T-helper 1 cell treated with Interleukin-12 subunit alpha and Interleukin-12 subunit beta and Interleukin-4 antibody, amounts not matched to agents 30 μg/mL and 1 μg/mL, for 36 hours (primary cell): Measurements from ENCODE around the gene RFC4.

ENCODE experiments used
- H3K27ac Mint-ChIP-seq: one replicate; pipeline ENCODE4 v1.8.0; 2021; ENCODE audit warnings: mild to moderate bottlenecking, mixed read lengths
- H3K27me3 Mint-ChIP-seq: one replicate; pipeline ENCODE4 v1.8.0; 2021; ENCODE audit warnings: low read depth, mixed read lengths
- H3K36me3 Mint-ChIP-seq: one replicate; pipeline ENCODE4 v1.8.0; 2021; ENCODE audit warnings: low read depth, mixed read lengths
- H3K4me1 Mint-ChIP-seq: one replicate; pipeline ENCODE4 v1.8.0; 2021; ENCODE audit warnings: low read depth, mixed read lengths
- H3K4me3 Mint-ChIP-seq: one replicate; pipeline ENCODE4 v1.8.0; 2021; ENCODE audit warnings: mild to moderate bottlenecking, moderate library complexity, mixed read lengths
- H3K9me3 Mint-ChIP-seq: one replicate; pipeline ENCODE4 v1.8.0; 2021; ENCODE audit warnings: mixed read lengths

The RFC4 gene

DNA sequence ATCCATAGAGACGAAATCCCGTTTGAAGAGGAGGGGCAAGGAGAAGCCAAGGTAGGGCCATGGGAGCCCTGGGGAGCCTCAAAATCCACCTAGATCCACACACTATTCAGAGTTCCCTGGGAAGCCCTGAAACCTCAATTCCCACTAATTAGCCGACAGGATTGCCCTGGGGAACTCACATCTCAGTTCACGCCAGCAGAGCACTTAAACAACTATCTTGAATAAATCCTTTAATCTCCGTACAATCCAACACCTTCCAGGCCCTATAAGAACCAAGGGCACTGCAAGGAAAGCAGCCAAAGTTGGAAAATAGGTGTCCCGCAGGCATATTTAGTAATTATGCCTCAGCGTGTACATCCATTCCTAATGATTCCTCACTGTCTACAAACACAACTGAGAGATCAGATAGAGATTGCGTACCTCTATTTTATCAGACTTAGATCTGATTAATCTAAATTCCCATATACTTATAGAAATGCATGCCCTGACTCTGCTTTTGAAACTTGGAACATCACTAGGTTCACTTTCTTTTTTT lies 48.5 kb downstream of the RFC4 start:
- Mint-ChIP-seq H3K27me3 (peaks cover 7% of the 10 kb centered on the region), H3K4me1 (peaks cover 4% of the 10 kb centered on the region), H3K4me3 (no peak overlapping the region), H3K36me3 (no peaks in the 10 kb centered on the region), H3K9me3 (no peaks in the 10 kb centered on the region), H3K27ac (no peak overlapping the region)

DNA sequence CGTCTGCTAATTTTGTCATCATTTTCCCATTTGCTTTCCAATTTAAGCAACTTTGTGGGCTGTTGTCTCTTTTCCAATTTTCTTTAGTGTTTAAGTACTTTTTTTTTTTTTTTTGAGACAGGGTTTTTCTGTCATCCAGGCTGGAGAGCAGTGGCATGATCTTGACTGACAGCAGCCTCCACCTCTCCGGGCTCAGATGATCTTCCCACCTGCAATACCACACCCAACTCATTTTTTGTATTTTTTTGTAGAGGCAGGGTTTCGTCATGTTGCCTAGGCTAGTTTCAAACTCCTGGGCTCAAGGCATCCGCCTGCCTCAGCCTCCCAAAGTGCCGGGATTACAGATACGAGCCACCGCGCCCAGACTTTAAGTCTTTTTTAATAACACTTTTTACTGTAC lies 49.1 kb downstream of the RFC4 start:
- Mint-ChIP-seq H3K27me3 (peaks cover 7% of the 10 kb centered on the region), H3K27ac (no peak overlapping the region), H3K4me1 (peaks cover 4% of the 10 kb centered on the region), H3K4me3 (no peak overlapping the region), H3K9me3 (no peaks in the 10 kb centered on the region), H3K36me3 (no peaks in the 10 kb centered on the region)

GRCh38 chr3:186754871-186755270 lies 51.4 kb downstream of the RFC4 start:
- Mint-ChIP-seq H3K4me1 (peaks cover 4% of the 10 kb centered on the region), H3K27me3 (peaks cover 7% of the 10 kb centered on the region), H3K9me3 (no peaks in the 10 kb centered on the region)

GRCh38 chr3:186754006-186754405 lies 52.3 kb downstream of the RFC4 start:
- Mint-ChIP-seq H3K27ac (no peak overlapping the region), H3K9me3 (no peaks in the 10 kb centered on the region), H3K4me3 (no peak overlapping the region), H3K4me1 (peaks cover 4% of the 10 kb centered on the region), H3K27me3 (peaks cover 7% of the 10 kb centered on the region), H3K36me3 (no peaks in the 10 kb centered on the region)

More at GRCh38 chr3:186754871-186755270, 51.4 kb downstream of the RFC4 start:
- Mint-ChIP-seq H3K27ac (no peak overlapping the region), H3K36me3 (no peaks in the 10 kb centered on the region), H3K4me3 (no peak overlapping the region)

- H3K27ac Mint-ChIP-seq: no peak overlapping the region
- peaks cover 4% of the 10 kb centered on the region for H3K4me1 Mint-ChIP-seq
- no peaks in the 10 kb centered on the region for H3K9me3 Mint-ChIP-seq
- peaks cover 7% of the 10 kb centered on the region for H3K27me3 Mint-ChIP-seq
- no peaks in the 10 kb centered on the region for H3K36me3 Mint-ChIP-seq
- H3K4me3 Mint-ChIP-seq: no peak overlapping the region
Observed at GRCh38 chr3:186751480-186751879, 54.8 kb downstream of the RFC4 start.

DNA sequence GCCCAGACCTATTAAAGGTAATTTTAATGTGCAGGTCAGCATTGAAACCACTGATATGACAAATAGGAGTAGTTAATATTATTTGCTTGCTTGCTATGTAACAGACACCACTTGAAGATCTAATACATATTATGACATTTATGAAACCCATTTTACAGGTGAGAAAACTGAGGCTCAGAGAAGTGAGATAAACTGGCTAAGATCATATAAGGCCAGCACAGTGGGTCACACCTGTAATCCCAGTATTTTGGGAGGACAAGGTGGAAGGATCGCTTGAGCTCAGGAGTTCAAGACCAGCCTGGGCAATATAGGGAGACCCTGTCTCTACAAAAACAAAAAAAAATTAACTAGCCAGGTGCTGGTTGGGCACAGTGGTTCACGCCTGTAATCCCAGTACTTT lies 56.0 kb downstream of the RFC4 start:
- no peaks in the 10 kb centered on the region for H3K36me3 Mint-ChIP-seq
- H3K4me1 Mint-ChIP-seq: peaks cover 6% of the 10 kb centered on the region
- no peaks in the 10 kb centered on the region for H3K9me3 Mint-ChIP-seq
- H3K27ac Mint-ChIP-seq: no peak overlapping the region
- no peak overlapping the region for H3K4me3 Mint-ChIP-seq
- H3K27me3 Mint-ChIP-seq: peaks cover 5% of the 10 kb centered on the region

DNA sequence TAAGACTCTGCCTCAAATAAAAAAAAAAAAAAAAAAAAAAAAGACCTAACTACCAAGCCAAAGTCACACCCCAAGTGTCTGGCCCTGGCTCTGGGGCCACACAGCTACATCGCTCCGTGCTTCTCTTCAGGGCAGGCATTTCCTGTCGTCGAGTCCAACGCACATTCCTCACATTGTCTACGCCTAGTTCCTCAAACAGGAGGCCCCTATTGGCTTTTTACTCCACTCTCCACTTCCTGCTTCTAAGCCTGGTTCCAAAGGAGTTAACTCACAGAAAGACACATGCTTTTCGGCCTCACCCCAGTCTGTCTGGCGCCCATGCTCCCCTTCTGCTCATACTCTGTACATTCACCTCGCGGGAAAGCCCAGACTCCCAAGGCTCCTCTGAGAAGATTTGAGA lies 60.3 kb downstream of the RFC4 start:
- Mint-ChIP-seq H3K9me3 (no peaks in the 10 kb centered on the region), H3K36me3 (no peaks in the 10 kb centered on the region), H3K27ac (no peak overlapping the region), H3K27me3 (peaks cover 3% of the 10 kb centered on the region), H3K4me3 (no peak overlapping the region), H3K4me1 (peaks cover 2% of the 10 kb centered on the region)

DNA sequence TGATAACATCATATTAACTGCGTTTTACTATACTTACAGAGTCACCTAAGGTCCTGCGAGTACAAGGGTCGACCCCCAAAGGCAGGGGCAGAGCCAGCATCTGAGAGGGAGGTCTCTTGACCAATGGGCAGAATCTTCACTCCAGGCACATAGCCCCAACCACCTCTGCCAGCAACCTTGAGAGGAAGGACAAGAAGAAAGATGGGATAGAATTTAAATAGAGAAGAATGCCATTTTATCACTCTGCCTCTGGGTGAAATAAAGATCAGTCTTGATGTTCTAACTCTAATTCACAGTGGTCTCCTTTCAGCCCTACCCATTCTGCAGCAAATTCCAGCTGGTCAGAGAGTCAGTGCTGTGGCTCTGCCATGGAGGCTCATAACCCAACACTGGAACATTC lies 62.6 kb downstream of the RFC4 start:
- Mint-ChIP-seq H3K4me1 (peaks cover 2% of the 10 kb centered on the region), H3K36me3 (no peaks in the 10 kb centered on the region), H3K4me3 (no peak overlapping the region), H3K27me3 (peaks cover 3% of the 10 kb centered on the region), H3K27ac (no peak overlapping the region), H3K9me3 (no peaks in the 10 kb centered on the region)

- H3K4me3 Mint-ChIP-seq: no peak overlapping the region
- H3K27me3 Mint-ChIP-seq: peaks cover 3% of the 10 kb centered on the region
- peaks cover 2% of the 10 kb centered on the region for H3K4me1 Mint-ChIP-seq
- H3K9me3 Mint-ChIP-seq: no peaks in the 10 kb centered on the region
- no peaks in the 10 kb centered on the region for H3K36me3 Mint-ChIP-seq
- no peak overlapping the region for H3K27ac Mint-ChIP-seq
Observed at GRCh38 chr3:186742618-186743380, 63.5 kb downstream of the RFC4 start.
